ENCODE data around the gene TMEM242.
"Not testable (repeated sequence)": the region's sequence is repeated elsewhere in the genome, so short reads cannot be mapped to it uniquely, and the experiment has no call there.

Gene TMEM242

GRCh38 chr6:157313531-157314467, 9.5 kb downstream of the TMEM242 start:
- H3K4me1 ChIP-seq (ENCODE audit: insufficient read depth, low read length, poor library complexity, severe bottlenecking) = no peaks in the 10 kb centered on the region
- H3K9me3 ChIP-seq (ENCODE audit: insufficient read depth, low read depth, low read length) = no peaks in the 10 kb centered on the region
- no peaks in the 10 kb centered on the region for H3F3A ChIP-seq (ENCODE audit: low read depth)
- no peaks in the 10 kb centered on the region for H3K79me2 ChIP-seq (ENCODE audit: insufficient read depth, low read length)
- no peaks in the 10 kb centered on the region for H3K9me2 ChIP-seq (replicated peaks; ENCODE audit: low read depth, low read length)
- H3K4me2 ChIP-seq (ENCODE audit: low read depth, low read length, poor library complexity, severe bottlenecking) = no peak overlapping the region
- no peaks in the 10 kb centered on the region for H3K27me3 ChIP-seq (ENCODE audit: insufficient read depth, low read length, poor library complexity, severe bottlenecking)
- no peak for TF ChIP-seq CTCF (conservative IDR thresholded peaks at IDR 0.05; ENCODE audit: low read length)
- no peak for TF ChIP-seq EZH2phosphoT487 (IDR thresholded peaks at IDR 0.05; ENCODE audit: borderline replicate concordance)
- H3K4me3 ChIP-seq (ENCODE audit: low read length, poor library complexity, severe bottlenecking) = no peak overlapping the region
- H3K9ac ChIP-seq (ENCODE audit: low read depth, low read length, poor library complexity, severe bottlenecking) = no peak overlapping the region
- no peak overlapping the region for H2AFZ ChIP-seq (ENCODE audit: low read length)
- peaks cover 33% of the 10 kb centered on the region; the same call in 1 of the 2 replicates for H3K36me3 ChIP-seq (ENCODE audit: insufficient read depth, low read length)
- H4K20me1 ChIP-seq (ENCODE audit: insufficient read depth, low read length, poor library complexity, severe bottlenecking) = no peaks in the 10 kb centered on the region

- peaks cover 29% of the 10 kb centered on the region; the same call in 1 of the 2 replicates for H3K36me3 ChIP-seq (ENCODE audit: insufficient read depth, low read length)
Observed at GRCh38 chr6:157312757-157313156, 10.6 kb downstream of the TMEM242 start.

GRCh38 chr6:157310693-157311092, 12.6 kb downstream of the TMEM242 start:
- peaks cover 15% of the 10 kb centered on the region; the same call in 1 of the 2 replicates for H3K36me3 ChIP-seq (ENCODE audit: insufficient read depth, low read length)
- not testable (repeated sequence) for H3K79me2 ChIP-seq (ENCODE audit: insufficient read depth, low read length); H3K9ac ChIP-seq (ENCODE audit: low read depth, low read length, poor library complexity, severe bottlenecking)

More at GRCh38 chr6:157312757-157313156, 10.6 kb downstream of the TMEM242 start:
- Histone ChIP-seq H3K9me3 (ENCODE audit: insufficient read depth, low read depth, low read length) (no peaks in the 10 kb centered on the region), H3K9ac (ENCODE audit: low read depth, low read length, poor library complexity, severe bottlenecking) (no peak overlapping the region), H3K4me3 (ENCODE audit: low read length, poor library complexity, severe bottlenecking) (no peak overlapping the region), H3K4me1 (ENCODE audit: insufficient read depth, low read length, poor library complexity, severe bottlenecking) (no peaks in the 10 kb centered on the region), H3K4me2 (ENCODE audit: low read depth, low read length, poor library complexity, severe bottlenecking) (no peak overlapping the region), H4K20me1 (ENCODE audit: insufficient read depth, low read length, poor library complexity, severe bottlenecking) (no peaks in the 10 kb centered on the region), H2AFZ (ENCODE audit: low read length) (no peak overlapping the region), H3K79me2 (ENCODE audit: insufficient read depth, low read length) (no peaks in the 10 kb centered on the region), H3K27me3 (ENCODE audit: insufficient read depth, low read length, poor library complexity, severe bottlenecking) (no peaks in the 10 kb centered on the region), H3F3A (ENCODE audit: low read depth) (no peaks in the 10 kb centered on the region), H3K9me2 (replicated peaks; ENCODE audit: low read depth, low read length) (no peaks in the 10 kb centered on the region)
- no peak for TF ChIP-seq EZH2phosphoT487 (IDR thresholded peaks at IDR 0.05; ENCODE audit: borderline replicate concordance)
- no peak for TF ChIP-seq CTCF (conservative IDR thresholded peaks at IDR 0.05; ENCODE audit: low read length)

More at GRCh38 chr6:157310693-157311092, 12.6 kb downstream of the TMEM242 start:
- not testable (repeated sequence) for H3K4me2 ChIP-seq (ENCODE audit: low read depth, low read length, poor library complexity, severe bottlenecking); H3K9me3 ChIP-seq (ENCODE audit: insufficient read depth, low read depth, low read length); H3K4me3 ChIP-seq (ENCODE audit: low read length, poor library complexity, severe bottlenecking); H2AFZ ChIP-seq (ENCODE audit: low read length); H3F3A ChIP-seq (ENCODE audit: low read depth); H3K4me1 ChIP-seq (ENCODE audit: insufficient read depth, low read length, poor library complexity, severe bottlenecking); H3K9me2 ChIP-seq (replicated peaks; ENCODE audit: low read depth, low read length); H3K27me3 ChIP-seq (ENCODE audit: insufficient read depth, low read length, poor library complexity, severe bottlenecking); H4K20me1 ChIP-seq (ENCODE audit: insufficient read depth, low read length, poor library complexity, severe bottlenecking)

All from Loucy (cell line).